Activated naive CD4-positive, alpha-beta T cell treated with anti-CD3 and anti-CD28 coated beads for 36 hours (primary cell): ENCODE results near the gene ANKS1A. TPM values are rescaled to one million over a fixed set of nuclear protein-coding genes. Genes with fewer than 3 reads are reported as not detected.

ENCODE experiments used
- CTCF ChIA-PET: fragments of 350-600 bp; sonication (Branson Sonifier 250); formaldehyde crosslinking; loops from one replicate; lab custom pipeline; 2021; ENCODE audit warnings: antibody characterized with exemption; lab: Charles Lee
- DNase-seq: peaks from one replicate; pipeline ENCODE4 v3.0.0-alpha.2; 2020
- H3K27ac Mint-ChIP-seq: one replicate; pipeline ENCODE4 v1.8.0; 2021; ENCODE audit warnings: mild to moderate bottlenecking, mixed read lengths
- H3K27me3 Mint-ChIP-seq: one replicate; pipeline ENCODE4 v1.8.0; 2021; ENCODE audit warnings: low read depth, mixed read lengths
- H3K36me3 Mint-ChIP-seq: one replicate; pipeline ENCODE4 v1.8.0; 2021; ENCODE audit warnings: low read depth, mixed read lengths
- H3K4me1 Mint-ChIP-seq: one replicate; pipeline ENCODE4 v1.8.0; 2021; ENCODE audit warnings: low read depth, mixed read lengths
- H3K4me3 Mint-ChIP-seq: one replicate; pipeline ENCODE4 v1.8.0; 2021; ENCODE audit warnings: mild to moderate bottlenecking, moderate library complexity, mixed read lengths
- H3K9me3 Mint-ChIP-seq: one replicate; pipeline ENCODE4 v1.8.0; 2021; ENCODE audit warnings: mixed read lengths
- intact Hi-C: fragments of 100-400 bp; cut with micrococcal nuclease; formaldehyde crosslinking; loops from one replicate; pipeline ENCODE4 v1.15.1; 2023
- total RNA-seq, 2 experiments: library from RNA; stranded (reverse); gene quantifications; one replicate each; pipeline ENCODE4 v1.2.3, GENCODE V29; 2021

The ANKS1A gene
- total RNA-seq, 2 experiments from 2014 or later: 6.5 to 6.8 TPM

- no peaks in the 10 kb centered on the region for H3K27me3 Mint-ChIP-seq
- H3K9me3 Mint-ChIP-seq: no peaks in the 10 kb centered on the region
- H3K27ac Mint-ChIP-seq: no peak overlapping the region
- H3K4me3 Mint-ChIP-seq: no peak overlapping the region
- intact Hi-C loops: no loop called here
- peaks cover 3% of the 10 kb centered on the region for H3K36me3 Mint-ChIP-seq
- H3K4me1 Mint-ChIP-seq: no peaks in the 10 kb centered on the region
- DNase-seq: no peak
- CTCF ChIA-PET: interaction anchor here (0.6 kb wide), 2 partner anchors 120 to 150 kb away, joined by 4 to 5 read pairs; no protein-coding TSS in a partner anchor
Observed at GRCh38 chr6:35019171-35019570, 130.1 kb downstream of the ANKS1A start.

DNA sequence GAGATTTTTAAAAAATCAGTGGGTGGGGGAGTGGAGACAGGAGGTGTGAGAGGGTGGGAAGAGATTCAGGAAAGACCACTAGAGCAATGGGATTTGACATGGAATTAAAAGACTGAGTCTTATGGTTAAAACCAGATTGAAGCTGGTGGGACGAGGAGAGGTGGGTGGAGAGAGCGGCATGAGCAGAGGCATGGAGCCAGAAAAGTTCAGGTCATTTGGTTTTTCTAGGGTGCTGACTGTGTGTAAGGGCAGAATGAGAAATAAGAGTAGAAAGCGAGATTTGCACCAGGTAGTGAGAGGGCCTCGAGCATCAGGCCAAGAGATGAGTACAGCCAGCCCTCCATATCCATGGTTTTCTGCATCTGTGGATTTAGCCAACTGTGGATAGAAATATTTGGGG is 130.8 kb downstream of the ANKS1A start:
- intact Hi-C loops: no loop called here
- Mint-ChIP-seq H3K4me3 (no peak overlapping the region), H3K27ac (no peak overlapping the region), H3K9me3 (no peaks in the 10 kb centered on the region), H3K27me3 (no peaks in the 10 kb centered on the region), H3K4me1 (no peaks in the 10 kb centered on the region), H3K36me3 (peaks cover 3% of the 10 kb centered on the region)
- DNase-seq: no peak
- CTCF ChIA-PET: interaction anchor here (0.6 kb wide), 2 partner anchors 120 to 150 kb away, joined by 4 to 5 read pairs; no protein-coding TSS in a partner anchor

DNA sequence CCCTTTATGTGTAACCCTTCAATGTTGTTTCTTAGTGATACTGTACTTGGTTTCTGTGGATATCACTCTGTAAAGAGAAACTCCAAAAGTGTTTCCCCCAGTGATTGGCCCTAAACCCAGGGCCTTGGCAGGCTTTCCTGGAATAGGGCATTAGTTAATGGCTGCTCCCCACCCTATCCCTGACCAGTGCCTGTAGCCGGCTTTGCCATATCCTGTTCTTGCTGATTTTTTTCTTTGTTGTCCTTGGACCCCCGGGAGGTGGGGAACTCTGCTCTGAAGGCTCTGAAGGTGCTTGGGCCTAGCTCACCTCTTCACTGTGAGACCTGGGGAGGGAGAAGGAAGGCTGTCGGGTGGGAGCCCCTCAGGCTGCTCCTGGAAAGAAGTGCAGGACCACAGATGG is 131.9 kb downstream of the ANKS1A start:
- no peak overlapping the region for H3K4me3 Mint-ChIP-seq
- intact Hi-C loops: no loop called here
- H3K4me1 Mint-ChIP-seq: no peaks in the 10 kb centered on the region
- H3K27ac Mint-ChIP-seq: no peak overlapping the region
- no peaks in the 10 kb centered on the region for H3K9me3 Mint-ChIP-seq
- peaks cover 3% of the 10 kb centered on the region for H3K36me3 Mint-ChIP-seq
- CTCF ChIA-PET: no interaction called here
- no peak for DNase-seq
- no peaks in the 10 kb centered on the region for H3K27me3 Mint-ChIP-seq

DNA sequence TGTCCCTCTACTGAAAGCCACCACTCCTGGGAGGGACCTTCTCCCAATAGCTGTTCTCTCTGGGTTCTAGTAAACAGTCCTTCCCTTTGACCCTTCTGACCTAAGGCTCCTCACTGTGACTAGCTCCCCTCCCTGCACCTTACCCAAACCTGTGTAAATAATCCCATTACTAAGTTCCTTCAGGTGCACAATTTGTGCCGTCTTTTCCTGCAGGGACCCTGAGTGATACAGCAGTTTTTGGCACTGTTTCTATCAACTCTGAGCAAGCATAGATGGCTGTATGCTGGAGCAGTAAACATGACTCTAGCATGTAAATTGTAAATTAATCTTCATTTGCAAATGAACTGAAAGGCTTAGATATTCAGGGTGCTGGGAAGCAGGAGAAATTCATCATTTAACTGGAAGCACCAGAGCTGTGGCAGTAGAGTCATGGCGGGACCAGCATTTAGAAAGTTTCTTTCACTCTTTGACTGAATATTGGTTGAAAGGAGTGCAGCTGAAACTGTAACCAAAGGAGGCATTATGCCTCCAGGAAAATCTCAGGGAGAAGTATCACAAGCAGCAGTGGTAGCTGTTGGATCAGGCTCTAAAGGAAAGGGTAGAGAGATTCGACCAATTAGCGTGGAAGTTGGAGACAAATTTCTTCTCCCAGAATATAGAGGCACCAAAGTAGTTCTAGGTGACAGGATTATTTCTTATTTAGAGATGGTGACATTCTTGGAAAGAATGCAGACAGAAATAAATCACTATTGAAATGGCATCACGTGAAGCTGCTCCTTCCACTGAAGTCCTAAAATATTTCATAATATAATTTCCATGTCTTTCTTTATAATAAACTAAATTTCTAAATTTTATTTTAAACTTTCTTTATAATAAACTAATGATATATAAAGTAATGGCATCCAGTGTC is 134.3 kb downstream of the ANKS1A start:
- Mint-ChIP-seq H3K9me3 (no peaks in the 10 kb centered on the region), H3K27ac (no peak overlapping the region), H3K4me3 (no peak overlapping the region), H3K4me1 (no peaks in the 10 kb centered on the region), H3K27me3 (no peaks in the 10 kb centered on the region), H3K36me3 (peaks cover 3% of the 10 kb centered on the region)
- no peak for DNase-seq
- CTCF ChIA-PET: interaction anchor here (1.3 kb wide), 1 partner anchor 217 kb away, joined by 3 read pairs; no protein-coding TSS in a partner anchor
- intact Hi-C loops: no loop called here

DNA sequence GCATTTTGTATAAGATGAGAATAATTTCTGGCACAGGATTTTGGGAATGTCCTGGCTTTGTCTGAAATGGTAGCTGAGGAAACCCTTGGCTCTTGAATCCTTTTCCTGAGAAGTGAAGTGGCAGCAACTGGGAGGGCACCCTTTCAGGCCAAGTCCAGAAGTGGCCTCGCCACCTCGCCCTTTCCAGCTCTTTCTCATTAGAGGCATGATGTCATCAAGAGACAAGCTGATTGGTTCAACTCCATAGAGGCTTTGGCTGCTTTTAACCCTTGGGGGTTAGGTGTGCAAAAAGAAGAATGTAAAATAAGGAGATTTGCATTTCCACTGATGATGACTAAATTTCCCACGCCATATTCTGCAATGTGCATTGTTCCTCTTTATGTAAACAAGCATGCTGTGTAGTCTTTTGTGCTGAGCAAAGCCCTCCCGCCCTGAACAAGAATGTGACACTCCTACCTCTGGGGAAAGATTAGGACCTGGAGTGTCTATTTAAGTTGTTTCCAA is 135.5 kb downstream of the ANKS1A start:
- intact Hi-C loops: no loop called here
- no peaks in the 10 kb centered on the region for H3K36me3 Mint-ChIP-seq
- H3K4me3 Mint-ChIP-seq: no peak overlapping the region
- no peak overlapping the region for H3K27ac Mint-ChIP-seq
- no peaks in the 10 kb centered on the region for H3K4me1 Mint-ChIP-seq
- no peaks in the 10 kb centered on the region for H3K27me3 Mint-ChIP-seq
- DNase-seq: no peak
- H3K9me3 Mint-ChIP-seq: no peaks in the 10 kb centered on the region
- CTCF ChIA-PET: no interaction called here

GRCh38 chr6:35025232-35026188 is 136.5 kb downstream of the ANKS1A start:
- no peak overlapping the region for H3K4me3 Mint-ChIP-seq
- no peaks in the 10 kb centered on the region for H3K27me3 Mint-ChIP-seq
- no peaks in the 10 kb centered on the region for H3K4me1 Mint-ChIP-seq
- H3K27ac Mint-ChIP-seq: no peak overlapping the region
- no peak for DNase-seq
- no peaks in the 10 kb centered on the region for H3K36me3 Mint-ChIP-seq
- intact Hi-C loops: no loop called here
- H3K9me3 Mint-ChIP-seq: no peaks in the 10 kb centered on the region
- CTCF ChIA-PET: interaction anchor here (0.5 kb wide), 1 partner anchor 403 kb away, joined by 3 read pairs; no protein-coding TSS in a partner anchor

- no peaks in the 10 kb centered on the region for H3K36me3 Mint-ChIP-seq
- no peaks in the 10 kb centered on the region for H3K27me3 Mint-ChIP-seq
- intact Hi-C loops: no loop called here
- DNase-seq: no peak
- H3K27ac Mint-ChIP-seq: no peak overlapping the region
- no peaks in the 10 kb centered on the region for H3K4me1 Mint-ChIP-seq
- H3K9me3 Mint-ChIP-seq: no peaks in the 10 kb centered on the region
- no peak overlapping the region for H3K4me3 Mint-ChIP-seq
- CTCF ChIA-PET: interaction anchor here (0.5 to 1.3 kb wide), 2 partner anchors 40 to 404 kb away, joined by 3 read pairs; no protein-coding TSS in a partner anchor
Observed at GRCh38 chr6:35026434-35027222, 137.6 kb downstream of the ANKS1A start.

GRCh38 chr6:35027807-35028206 is 138.8 kb downstream of the ANKS1A start:
- CTCF ChIA-PET: interaction anchor here (1.3 kb wide), 1 partner anchor 41 kb away, joined by 3 read pairs; no protein-coding TSS in a partner anchor
- Mint-ChIP-seq H3K36me3 (no peaks in the 10 kb centered on the region), H3K4me3 (no peak overlapping the region), H3K27me3 (no peaks in the 10 kb centered on the region), H3K4me1 (no peaks in the 10 kb centered on the region), H3K9me3 (no peaks in the 10 kb centered on the region), H3K27ac (no peak overlapping the region)
- no peak for DNase-seq
- intact Hi-C loops: no loop called here

DNA sequence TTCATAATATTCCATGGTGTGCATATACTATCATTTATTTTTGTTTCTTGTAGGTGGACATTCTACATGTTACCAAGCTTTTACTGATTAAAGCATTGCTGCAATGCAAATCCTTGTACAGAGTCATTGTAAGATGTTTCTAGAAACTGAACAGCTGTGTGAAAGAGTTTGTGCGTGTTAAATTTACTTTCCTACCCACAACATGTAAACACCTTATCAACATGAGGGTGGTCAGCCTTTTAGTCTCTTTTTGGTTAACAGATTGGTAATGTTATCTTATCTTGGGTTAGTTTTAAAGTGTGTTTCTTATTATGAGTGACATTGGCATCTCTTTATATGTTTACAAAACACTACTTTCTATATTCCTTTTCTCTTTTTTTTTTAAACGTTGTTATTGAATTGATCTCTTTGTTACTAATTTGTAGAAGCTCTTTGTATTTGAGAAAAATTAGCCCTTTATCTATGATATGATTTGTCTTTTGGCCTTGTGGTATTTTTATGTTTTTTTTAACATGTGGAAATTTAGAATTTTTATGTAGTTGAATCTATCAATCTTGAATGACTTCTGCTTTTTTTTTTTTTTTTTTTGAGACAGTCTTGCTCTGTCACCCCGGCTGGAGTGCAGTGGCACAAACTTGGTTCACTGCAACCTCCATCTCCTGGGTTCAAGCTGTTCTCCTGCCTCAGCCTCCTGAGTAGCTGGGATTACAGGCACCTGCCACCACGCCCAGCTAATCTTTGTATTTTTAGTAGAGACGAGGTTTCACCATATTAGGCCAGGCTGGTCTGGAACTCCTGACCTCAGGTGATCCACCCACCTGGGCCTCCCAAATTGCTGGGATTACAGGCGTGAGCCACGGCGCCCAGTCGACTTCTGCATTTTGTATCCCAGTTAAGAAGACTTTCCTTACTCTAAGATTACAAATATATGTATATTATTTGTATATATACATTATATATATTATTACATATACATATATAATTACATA is 140.0 kb downstream of the ANKS1A start:
- Mint-ChIP-seq H3K4me3 (no peak overlapping the region), H3K9me3 (no peaks in the 10 kb centered on the region), H3K4me1 (no peaks in the 10 kb centered on the region), H3K36me3 (no peaks in the 10 kb centered on the region), H3K27me3 (no peaks in the 10 kb centered on the region), H3K27ac (no peak overlapping the region)
- no peak for DNase-seq
- intact Hi-C loops: no loop called here
- CTCF ChIA-PET: interaction anchor here (0.8 kb wide), 1 partner anchor 175 kb away, joined by 3 read pairs; no protein-coding TSS in a partner anchor

GRCh38 chr6:35030099-35030498 is 141.0 kb downstream of the ANKS1A start:
- Mint-ChIP-seq H3K27ac (no peak overlapping the region), H3K9me3 (no peaks in the 10 kb centered on the region), H3K4me3 (no peak overlapping the region), H3K4me1 (no peaks in the 10 kb centered on the region), H3K36me3 (no peaks in the 10 kb centered on the region), H3K27me3 (no peaks in the 10 kb centered on the region)
- CTCF ChIA-PET: interaction anchor here (0.5 kb wide), 1 partner anchor 131 kb away, joined by 5 read pairs; no protein-coding TSS in a partner anchor
- no peak for DNase-seq
- intact Hi-C loops: no loop called here
